Measurements from ENCODE around the gene LMTK2.

The LMTK2 gene

GRCh38 chr7:98222533-98223195 is 116.0 kb downstream of the LMTK2 start:
- DNase-seq: no peak

GRCh38 chr7:98223351-98223897 is 116.8 kb downstream of the LMTK2 start:
- no peak for DNase-seq

GRCh38 chr7:98223898-98224700 is 117.4 kb downstream of the LMTK2 start:
- DNase-seq: no peak

- no peak for DNase-seq
Measured at GRCh38 chr7:98224701-98225181, 118.1 kb downstream of the LMTK2 start.

GRCh38 chr7:98225913-98226614 is 119.4 kb downstream of the LMTK2 start:
- no peak for DNase-seq

- DNase-seq: no peak
Measured at GRCh38 chr7:98227939-98228338, 121.3 kb downstream of the LMTK2 start.

- DNase-seq: no peak
Measured at GRCh38 chr7:98228801-98229200, 122.1 kb downstream of the LMTK2 start.

GRCh38 chr7:98229441-98229840 is 122.8 kb downstream of the LMTK2 start:
- no peak for DNase-seq

GRCh38 chr7:98229991-98230745 is 123.5 kb downstream of the LMTK2 start:
- no peak for DNase-seq

- no peak for DNase-seq
Measured at GRCh38 chr7:98230746-98231471, 124.2 kb downstream of the LMTK2 start.

- no peak for DNase-seq
Measured at GRCh38 chr7:98231493-98232262, 125.0 kb downstream of the LMTK2 start.

GRCh38 chr7:98232263-98232585 is 125.6 kb downstream of the LMTK2 start:
- DNase-seq: no peak

GRCh38 chr7:98232799-98233198 is 126.1 kb downstream of the LMTK2 start:
- DNase-seq: no peak

GRCh38 chr7:98233219-98234070 is 126.8 kb downstream of the LMTK2 start:
- DNase-seq: no peak

GRCh38 chr7:98234429-98235147 is 127.9 kb downstream of the LMTK2 start:
- no peak for DNase-seq

- no peak for DNase-seq
Measured at GRCh38 chr7:98235901-98236300, 129.2 kb downstream of the LMTK2 start.

GRCh38 chr7:98236355-98237185 is 129.9 kb downstream of the LMTK2 start:
- no peak for DNase-seq

- DNase-seq: no peak
Measured at GRCh38 chr7:98238076-98238475, 131.4 kb downstream of the LMTK2 start.

GRCh38 chr7:98238976-98239375 is 132.3 kb downstream of the LMTK2 start:
- DNase-seq: no peak

Data from NCI-H1694 (cell line).